IMR-90 (cell line): Measurements from ENCODE around the gene SLC25A17. TPM values are rescaled to one million over a fixed set of nuclear protein-coding genes. Genes with fewer than 3 reads are reported as not detected.

Experiments
- ATAC-seq: fragments of 200-7000 bp; cut with Tn5 transposase; 2 replicates; pipeline ENCODE4 v1.9.1; 2020; ENCODE audit warnings: low read depth, mild to moderate bottlenecking, moderate library complexity
- BruUV-seq: library from RNA; stranded (reverse); fragments of 400-500 nt; replicated peaks from 2 replicates; lab custom pipeline; 2021; lab: Mats Ljungman, UMichigan
- CTCF ChIA-PET: fragments of 300-600 bp; formaldehyde crosslinking; extraction: SDS; loops from one replicate; lab custom pipeline; 2021; ENCODE audit warnings: antibody characterized with exemption; lab: Yijun Ruan, JAX
- POLR2A ChIA-PET: fragments of 300-600 bp; sonication (Branson Sonifier 250); formaldehyde crosslinking; loops from one replicate; lab custom pipeline; 2022; ENCODE audit warnings: antibody characterized with exemption; ENCODE audit not compliant: unreplicated experiment; lab: Charles Lee
- DNase-seq: peaks from one replicate; pipeline ENCODE4 v3.0.0; 2013
- H2AFZ ChIP-seq: replicated peaks from 2 replicates; pipeline ENCODE3; 2013; ENCODE audit warnings: low read length, mild to moderate bottlenecking; ENCODE audit not compliant: poor library complexity
- H2AK5ac ChIP-seq: 2 replicates; pipeline ENCODE4 v1.6.1; 2013; ENCODE audit warnings: low read depth, low read length, inconsistent platforms
- H2AK9ac ChIP-seq: replicated peaks from 2 replicates; pipeline ENCODE3; 2013; ENCODE audit warnings: mild to moderate bottlenecking, low read depth, low read length, moderate library complexity; ENCODE audit not compliant: poor library complexity
- H2BK120ac ChIP-seq: 2 replicates; pipeline ENCODE4 v1.6.1; 2013; ENCODE audit warnings: low read depth, low read length, inconsistent platforms
- H2BK15ac ChIP-seq: 3 replicates; pipeline ENCODE4 v1.6.1; 2013; ENCODE audit warnings: low read depth, low read length, inconsistent platforms
- H2BK20ac ChIP-seq: 2 replicates; pipeline ENCODE4 v1.6.1; 2013; ENCODE audit warnings: low read depth, mild to moderate bottlenecking, inconsistent platforms, low read length, moderate library complexity
- H2BK5ac ChIP-seq: 2 replicates; pipeline ENCODE4 v1.6.1; 2013; ENCODE audit warnings: mild to moderate bottlenecking, low read depth, low read length, inconsistent platforms; ENCODE audit not compliant: poor library complexity, severe bottlenecking
- H3K14ac ChIP-seq: replicated peaks from 2 replicates; pipeline ENCODE4 v1.6.1; 2013; ENCODE audit warnings: low read depth, low read length, inconsistent platforms
- H3K18ac ChIP-seq: 2 replicates; pipeline ENCODE4 v1.6.1; 2013; ENCODE audit warnings: low read depth, low read length, control low read depth
- H3K23ac ChIP-seq: 2 replicates; pipeline ENCODE4 v1.6.1; 2013; ENCODE audit warnings: low read depth, low read length, inconsistent platforms
- H3K27ac ChIP-seq: 2 replicates; pipeline ENCODE4 v1.5.1; 2013; ENCODE audit warnings: mild to moderate bottlenecking, control low read depth, low read length; ENCODE audit not compliant: insufficient read depth
- H3K27me3 ChIP-seq: 2 replicates; pipeline ENCODE4 v1.6.1; 2013; ENCODE audit warnings: low read length; ENCODE audit not compliant: control insufficient read depth, insufficient read depth
- H3K36me3 ChIP-seq: 2 replicates; pipeline ENCODE4 v1.6.1; 2013; ENCODE audit warnings: low read length, mixed read lengths; ENCODE audit not compliant: control insufficient read depth, insufficient read depth
- H3K4ac ChIP-seq: 2 replicates; pipeline ENCODE4 v1.6.1; 2013; ENCODE audit warnings: low read depth, low read length, inconsistent platforms
- H3K4me1 ChIP-seq: 2 replicates; pipeline ENCODE4 v1.6.1; 2013; ENCODE audit warnings: low read length, mixed read lengths; ENCODE audit not compliant: control insufficient read depth, insufficient read depth
- H3K4me2 ChIP-seq: 2 replicates; pipeline ENCODE4 v1.6.1; 2013; ENCODE audit warnings: low read depth, mild to moderate bottlenecking, control low read depth, low read length, moderate library complexity
- H3K4me3 ChIP-seq: 2 replicates; pipeline ENCODE4 v1.5.1; 2013; ENCODE audit warnings: low read depth, mild to moderate bottlenecking, control low read depth, low read length, moderate library complexity; ENCODE audit not compliant: insufficient read depth
- H3K56ac ChIP-seq: 2 replicates; pipeline ENCODE4 v1.6.1; 2013; ENCODE audit warnings: low read length, inconsistent platforms; ENCODE audit not compliant: insufficient read depth; ENCODE audit errors: extremely low read depth
- H3K79me1 ChIP-seq, 2 experiments: 2 replicates each; pipeline ENCODE4 v1.6.1; 2013; ENCODE audit warnings: low read length in 2 of 2, inconsistent platforms in 1 of 2, low read depth in 1 of 2
- H3K9ac ChIP-seq: 2 replicates; pipeline ENCODE4 v1.6.1; 2013; ENCODE audit warnings: low read depth, low read length, control low read depth
- H3K9me1 ChIP-seq: 2 replicates; pipeline ENCODE4 v1.6.1; 2013; ENCODE audit warnings: low read length, inconsistent platforms; ENCODE audit not compliant: insufficient read depth
- H3K9me3 ChIP-seq: 2 replicates; pipeline ENCODE4 v1.6.1; 2013; ENCODE audit warnings: low read length; ENCODE audit not compliant: control insufficient read depth, insufficient read depth
- H4K20me1 ChIP-seq: 2 replicates; pipeline ENCODE4 v1.6.1; 2013; ENCODE audit warnings: low read length, inconsistent platforms; ENCODE audit not compliant: insufficient read depth
- H4K5ac ChIP-seq: 2 replicates; pipeline ENCODE4 v1.6.1; 2013; ENCODE audit warnings: mild to moderate bottlenecking, low read depth, low read length, control low read depth
- H4K8ac ChIP-seq, 2 experiments: 2 replicates each; pipeline ENCODE4 v1.6.1; 2013; ENCODE audit warnings: low read depth in 2 of 2, low read length in 2 of 2, control low read depth in 1 of 2, inconsistent platforms in 1 of 2
- H4K91ac ChIP-seq: 2 replicates; pipeline ENCODE4 v1.6.1; 2013; ENCODE audit warnings: low read depth, low read length, inconsistent platforms; ENCODE audit not compliant: insufficient read depth
- CEBPB ChIP-seq: IDR thresholded peaks from 2 replicates; pipeline ENCODE4 v1.6.1; 2012; ENCODE audit warnings: low read depth, low read length, improper control_type of control experiment
- WGBS, 2 experiments: methylation state at CpG; one replicate each; pipeline versions ENCODE4 v1.1.5 to v1.1.7; 2013; ENCODE audit warnings: missing lambda C conversion rate in 2 of 2; ENCODE audit not compliant: insufficient read length in 1 of 2; ENCODE audit errors: extremely low coverage in 2 of 2; 5-methylcytosine and 5-hydroxymethylcytosine counted together
- dilution Hi-C: fragments of 300-500 bp; cut with HindIII; formaldehyde crosslinking; loops from one replicate; pipeline ENCODE4 v1.14.3; 2018; ENCODE audit warnings: low sequenced_read_pairs; ENCODE audit not compliant: unreplicated experiment
- in situ Hi-C: fragments of 300-500 bp; cut with MboI; formaldehyde crosslinking; loops from 3 replicates; pipeline ENCODE4 v1.14.3; 2019; ENCODE audit warnings: low sequenced_read_pairs, inconsistent platforms, mixed read lengths
- intact Hi-C: fragments of 100-400 bp; cut with micrococcal nuclease; formaldehyde crosslinking; loops from 2 replicates; pipeline ENCODE4 v1.10.0; 2022
- polyA plus RNA-seq, 3 experiments: library from polyadenylated mRNA; depleted of rRNA; stranded (reverse); fragments of >200 nt; gene quantifications; 2 replicates each; pipeline ENCODE4 v1.2.3, GENCODE V29; 2012; ENCODE audit warnings: low replicate concordance in 1 of 3
- total RNA-seq: library from RNA; depleted of rRNA; stranded (reverse); fragments of >200 nt; gene quantifications from 2 replicates; pipeline ENCODE4 v1.2.3, GENCODE V29; 2012
- TF ChIP-seq, protein P1 (sequence below): conservative IDR thresholded peaks from 2 replicates; pipeline ENCODE4 v1.5.1; 2012; ENCODE audit warnings: mild to moderate bottlenecking, low read depth, low read length, improper control_type of control experiment

SLC25A17 gene
- total and polyA plus RNA-seq, 2 of the 4 experiments (the other 2 are of a cell fraction) = 19.6 to 36.0 TPM

DNA sequence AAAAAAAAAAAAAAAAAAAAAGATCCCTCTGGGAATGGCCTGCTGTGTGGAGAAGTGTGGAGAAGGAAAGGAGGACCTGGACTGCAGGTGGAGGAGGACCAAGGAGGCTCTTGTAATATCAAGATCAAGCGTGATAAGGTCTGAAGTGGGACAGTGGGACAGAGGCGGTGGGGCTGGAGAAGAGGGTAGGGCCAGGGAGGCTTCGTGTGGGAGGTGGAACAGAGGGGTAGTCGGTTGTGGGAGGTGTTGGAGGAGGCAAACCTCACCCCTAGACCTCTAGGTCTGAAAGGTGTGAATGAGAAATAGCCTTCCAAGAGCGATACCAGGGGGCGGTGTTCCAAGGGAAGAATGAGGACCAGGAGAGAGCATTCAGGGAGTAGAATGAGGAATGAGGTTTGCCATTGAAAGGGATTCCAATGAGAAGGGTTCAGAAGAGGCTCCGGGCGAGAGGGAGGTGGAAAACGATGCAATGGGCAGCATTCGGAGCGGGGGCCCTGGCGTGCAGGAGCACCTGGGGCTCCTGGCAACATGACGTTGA is 95.7 kb downstream of the SLC25A17 start:
- POLR2A ChIA-PET = no interaction called here
- no peak for DNase-seq
- H3K36me3 ChIP-seq = no peaks in the 10 kb centered on the region
- H3K27ac ChIP-seq = no peak overlapping the region
- dilution Hi-C loops (no loop called here), intact Hi-C loops (no loop called here), in situ Hi-C loops (no loop called here)
- WGBS, 2 experiments = 87% methylated on average over 8 of the region's 13 CpGs; no CpG with 5 or more reads in 1 of the 2 experiments
- H2BK15ac ChIP-seq = no peak overlapping the region
- H2BK20ac ChIP-seq = no peak overlapping the region
- no peak overlapping the region for H3K23ac ChIP-seq
- H4K8ac ChIP-seq = no peak overlapping the region
- no peak overlapping the region for H3K56ac ChIP-seq
- no peak overlapping the region for H4K91ac ChIP-seq
- H3K4me3 ChIP-seq = no peak overlapping the region
- H4K5ac ChIP-seq = no peak overlapping the region
- H3K14ac ChIP-seq = no peak overlapping the region; the same call in 1 of the 2 replicates
- H3K18ac ChIP-seq = no peak overlapping the region
- TF ChIP-seq, protein P1, sequence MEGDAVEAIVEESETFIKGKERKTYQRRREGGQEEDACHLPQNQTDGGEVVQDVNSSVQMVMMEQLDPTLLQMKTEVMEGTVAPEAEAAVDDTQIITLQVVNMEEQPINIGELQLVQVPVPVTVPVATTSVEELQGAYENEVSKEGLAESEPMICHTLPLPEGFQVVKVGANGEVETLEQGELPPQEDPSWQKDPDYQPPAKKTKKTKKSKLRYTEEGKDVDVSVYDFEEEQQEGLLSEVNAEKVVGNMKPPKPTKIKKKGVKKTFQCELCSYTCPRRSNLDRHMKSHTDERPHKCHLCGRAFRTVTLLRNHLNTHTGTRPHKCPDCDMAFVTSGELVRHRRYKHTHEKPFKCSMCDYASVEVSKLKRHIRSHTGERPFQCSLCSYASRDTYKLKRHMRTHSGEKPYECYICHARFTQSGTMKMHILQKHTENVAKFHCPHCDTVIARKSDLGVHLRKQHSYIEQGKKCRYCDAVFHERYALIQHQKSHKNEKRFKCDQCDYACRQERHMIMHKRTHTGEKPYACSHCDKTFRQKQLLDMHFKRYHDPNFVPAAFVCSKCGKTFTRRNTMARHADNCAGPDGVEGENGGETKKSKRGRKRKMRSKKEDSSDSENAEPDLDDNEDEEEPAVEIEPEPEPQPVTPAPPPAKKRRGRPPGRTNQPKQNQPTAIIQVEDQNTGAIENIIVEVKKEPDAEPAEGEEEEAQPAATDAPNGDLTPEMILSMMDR = no peak
- TF ChIP-seq CEBPB = no peak
- H3K4me1 ChIP-seq = peaks cover 7% of the 10 kb centered on the region
- H3K79me1 ChIP-seq = no peaks in the 10 kb centered on the region
- no peak overlapping the region for H2AFZ ChIP-seq
- H3K27me3 ChIP-seq = no peaks in the 10 kb centered on the region
- no peak overlapping the region for H2BK5ac ChIP-seq
- no peak overlapping the region for H3K4me2 ChIP-seq
- H3K9me1 ChIP-seq = peaks cover 14% of the 10 kb centered on the region; the same call in 1 of the 2 replicates
- no peak overlapping the region for H2AK9ac ChIP-seq
- no peak overlapping the region for H3K4ac ChIP-seq
- no peak overlapping the region for H2BK120ac ChIP-seq
- no peak overlapping the region for H3K9ac ChIP-seq
- no TSS peak for BruUV-seq
- no peak overlapping the region for H2AK5ac ChIP-seq
- ATAC-seq = no peak
- no peaks in the 10 kb centered on the region for H4K20me1 ChIP-seq
- CTCF ChIA-PET = no interaction called here
- H3K9me3 ChIP-seq = no peaks in the 10 kb centered on the region
